Mucosa of descending colon (tissue), 3 donors: Measurements from ENCODE around the gene PLEKHA6. TPM values are rescaled to one million over a fixed set of nuclear protein-coding genes. Genes with fewer than 3 reads are reported as not detected.

Source experiments
- ATAC-seq: fragments of 200-7000 bp; cut with Tn5 transposase; one replicate; pipeline ENCODE4 v1.9.1; 2020; ENCODE audit warnings: mild to moderate bottlenecking, moderate library complexity
- DNase-seq, 3 donors: peaks; one replicate each; pipeline ENCODE4 v3.0.0-alpha.2; 2020
- H3K36me3 ChIP-seq: fragments of 200-600 bp; one replicate; pipeline ENCODE4 v1.8.0; 2021; ENCODE audit warnings: low read depth, mild to moderate bottlenecking
- H3K4me1 ChIP-seq: fragments of 200-600 bp; one replicate; pipeline ENCODE4 v1.8.0; 2021; ENCODE audit warnings: low read depth, mild to moderate bottlenecking
- H3K4me3 ChIP-seq: fragments of 200-600 bp; one replicate; pipeline ENCODE4 v1.8.0; 2021; ENCODE audit warnings: mild to moderate bottlenecking
- H3K9me3 ChIP-seq: fragments of 200-600 bp; one replicate; pipeline ENCODE4 v1.8.0; 2021; ENCODE audit warnings: mild to moderate bottlenecking
- intact Hi-C, 2 donors: fragments of 100-400 bp; cut with DNase I in 1 of 2; cut with micrococcal nuclease in 1 of 2; formaldehyde crosslinking; loops; one replicate each; pipeline versions ENCODE4 v1.11.0 to v1.11.1; 2022; cut with DNase I, micrococcal nuclease
- total RNA-seq, 3 donors: library from RNA; stranded (reverse); fragmentation: NEBNext Ultra II Directional in 2 of 3; extraction: Animal tissue kit (Norgen Biotek cat#: 25700) in 2 of 3; gene quantifications; one replicate each; pipeline versions ENCODE4 v1.2.1 to v1.2.4, GENCODE V29; 2021 to 2023
- TF ChIP-seq, protein P1 (sequence below): fragments of 200-600 bp; IDR thresholded peaks from one replicate; pipeline ENCODE4 v1.8.0; 2022; ENCODE audit warnings: antibody characterized with exemption, mild to moderate bottlenecking
- donor health status: DM: no; HTN: no; CAD: no; lungs with moderate emphysema.
- donor health status: DM: no; HTN: no; CAD: no.
- donor health status: DM: no; HTN: yes; CAD: no.

The PLEKHA6 gene
- total RNA-seq, 3 donors from 2014 or later = 82.4 to 154 (median 115) TPM

DNA sequence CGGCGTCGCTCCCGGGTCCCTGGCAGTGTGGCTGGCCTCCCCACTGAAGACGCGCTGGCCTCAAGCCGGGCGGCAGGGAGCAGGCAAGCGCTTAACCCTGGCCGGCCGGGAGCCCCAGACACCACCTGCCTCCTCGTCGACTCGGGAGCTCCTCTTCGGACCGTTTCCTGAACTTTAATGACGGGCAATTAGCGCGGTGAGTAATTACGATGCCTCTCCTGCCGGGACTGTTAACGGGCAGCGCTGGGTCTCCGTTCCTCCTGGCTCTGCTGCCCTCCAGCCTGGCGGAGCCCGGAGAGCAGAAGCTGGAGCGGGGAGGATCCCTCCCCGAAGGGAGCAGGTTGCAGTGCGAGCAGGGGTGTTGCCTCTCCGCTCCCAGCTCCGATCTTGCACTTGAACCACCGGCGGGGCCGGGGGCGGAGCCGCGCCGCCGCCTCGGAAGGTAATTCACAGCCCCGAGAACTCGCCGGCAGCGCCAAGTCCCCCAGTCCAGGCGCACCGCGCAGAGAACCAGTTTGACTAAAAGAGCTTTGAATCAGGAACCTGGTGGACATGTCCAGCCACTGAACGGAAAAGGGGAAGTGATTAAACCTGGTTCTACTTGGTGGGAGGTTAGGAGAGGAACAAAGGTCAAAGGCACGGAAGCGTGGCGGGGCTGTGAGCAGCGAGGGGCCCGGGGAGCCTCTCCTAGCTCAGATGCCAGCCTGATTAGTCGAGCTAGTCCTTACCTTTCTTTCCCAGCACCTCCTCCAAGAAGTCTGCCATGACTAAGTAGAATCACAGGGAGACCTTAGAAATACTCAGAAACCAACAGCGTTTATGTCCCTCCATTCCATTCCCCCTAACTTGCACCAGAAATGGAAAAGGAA lies 18.3 kb upstream of the PLEKHA6 start:
- Histone ChIP-seq H3K4me3 (peak overlapping the region; percentile 37), H3K4me1 (peaks cover 17% of the 10 kb centered on the region), H3K36me3 (no peaks in the 10 kb centered on the region), H3K9me3 (no peaks in the 10 kb centered on the region)
- intact Hi-C loops = no loop called here
- DNase-seq (peak; percentile 80 to 88 (median 83)), ATAC-seq (peak; percentile 66)
- TF ChIP-seq, protein P1, sequence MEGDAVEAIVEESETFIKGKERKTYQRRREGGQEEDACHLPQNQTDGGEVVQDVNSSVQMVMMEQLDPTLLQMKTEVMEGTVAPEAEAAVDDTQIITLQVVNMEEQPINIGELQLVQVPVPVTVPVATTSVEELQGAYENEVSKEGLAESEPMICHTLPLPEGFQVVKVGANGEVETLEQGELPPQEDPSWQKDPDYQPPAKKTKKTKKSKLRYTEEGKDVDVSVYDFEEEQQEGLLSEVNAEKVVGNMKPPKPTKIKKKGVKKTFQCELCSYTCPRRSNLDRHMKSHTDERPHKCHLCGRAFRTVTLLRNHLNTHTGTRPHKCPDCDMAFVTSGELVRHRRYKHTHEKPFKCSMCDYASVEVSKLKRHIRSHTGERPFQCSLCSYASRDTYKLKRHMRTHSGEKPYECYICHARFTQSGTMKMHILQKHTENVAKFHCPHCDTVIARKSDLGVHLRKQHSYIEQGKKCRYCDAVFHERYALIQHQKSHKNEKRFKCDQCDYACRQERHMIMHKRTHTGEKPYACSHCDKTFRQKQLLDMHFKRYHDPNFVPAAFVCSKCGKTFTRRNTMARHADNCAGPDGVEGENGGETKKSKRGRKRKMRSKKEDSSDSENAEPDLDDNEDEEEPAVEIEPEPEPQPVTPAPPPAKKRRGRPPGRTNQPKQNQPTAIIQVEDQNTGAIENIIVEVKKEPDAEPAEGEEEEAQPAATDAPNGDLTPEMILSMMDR = no peak

DNA sequence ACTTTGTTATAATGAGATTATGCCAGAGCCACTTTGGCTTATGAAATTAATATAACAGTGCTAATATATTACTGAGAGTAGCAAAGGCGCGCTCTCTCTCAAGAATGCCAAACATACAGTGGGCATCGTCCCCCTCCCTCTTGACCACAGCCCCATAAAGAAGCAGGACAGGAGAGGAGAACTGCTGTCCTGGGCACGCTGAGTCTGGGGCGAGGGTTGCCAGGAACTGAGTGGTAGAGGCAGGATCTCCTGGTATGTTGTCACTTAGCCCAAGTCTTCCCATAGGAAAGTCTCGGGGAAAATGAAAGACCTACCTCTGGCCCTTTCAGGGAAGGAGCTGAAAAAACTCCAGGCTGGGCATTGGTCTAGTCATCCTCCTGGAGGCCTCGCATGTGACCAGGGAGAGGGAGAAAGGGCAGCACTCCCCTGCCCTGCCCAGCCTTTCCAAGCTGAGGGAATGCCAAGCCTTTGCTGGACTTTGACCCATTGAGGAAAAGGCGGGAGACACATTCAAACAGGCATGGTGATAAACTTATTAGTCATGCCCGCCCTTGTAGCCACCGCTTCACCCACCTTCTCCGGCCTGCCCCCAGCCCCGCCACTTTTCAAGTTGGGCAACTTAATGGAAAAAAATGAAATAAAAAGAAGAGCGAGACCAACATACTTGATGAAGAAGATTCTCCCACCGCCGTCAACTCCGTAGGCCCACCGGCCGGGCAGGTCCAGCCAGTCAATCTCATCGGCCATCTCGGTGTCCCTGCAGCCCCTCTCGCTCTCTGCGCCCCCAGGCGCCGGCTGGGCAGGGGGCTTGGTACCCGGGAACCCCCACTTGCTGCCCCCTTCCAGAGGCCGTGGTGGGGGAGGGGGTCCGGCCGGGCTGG lies 17.4 kb upstream of the PLEKHA6 start:
- Histone ChIP-seq H3K9me3 (no peaks in the 10 kb centered on the region), H3K4me3 (peak overlapping the region; percentile 37), H3K4me1 (peaks cover 17% of the 10 kb centered on the region), H3K36me3 (no peaks in the 10 kb centered on the region)
- ATAC-seq (peak; percentile 89), DNase-seq (peak; percentile 81 to 93 (median 87))
- intact Hi-C loops = no loop called here
- TF ChIP-seq, protein P1 = no peak

DNA sequence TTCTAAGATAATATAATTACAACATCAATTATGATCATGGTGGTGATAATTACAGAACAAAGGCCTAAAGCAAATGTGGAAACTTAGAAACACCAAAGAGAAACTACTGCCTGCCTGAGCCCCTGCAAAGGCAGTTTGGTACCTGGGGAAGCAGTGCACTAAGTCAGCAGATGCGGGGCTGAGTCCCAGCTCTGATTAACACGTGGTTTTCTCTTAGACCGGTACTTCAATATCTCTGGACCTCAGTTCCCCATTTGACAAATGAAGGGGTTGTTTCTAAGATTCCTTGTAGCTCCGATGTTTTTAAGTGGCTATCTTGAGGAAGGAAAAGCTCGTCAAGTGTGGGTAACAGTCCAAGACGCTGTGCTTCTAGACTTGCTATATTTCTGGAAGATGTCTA lies 16.7 kb upstream of the PLEKHA6 start:
- intact Hi-C loops = no loop called here
- H3K9me3 ChIP-seq = no peaks in the 10 kb centered on the region
- no peak for ATAC-seq
- TF ChIP-seq, protein P1 = no peak
- H3K4me3 ChIP-seq = no peak overlapping the region
- DNase-seq = no peak
- peaks cover 17% of the 10 kb centered on the region for H3K4me1 ChIP-seq
- no peaks in the 10 kb centered on the region for H3K36me3 ChIP-seq

DNA sequence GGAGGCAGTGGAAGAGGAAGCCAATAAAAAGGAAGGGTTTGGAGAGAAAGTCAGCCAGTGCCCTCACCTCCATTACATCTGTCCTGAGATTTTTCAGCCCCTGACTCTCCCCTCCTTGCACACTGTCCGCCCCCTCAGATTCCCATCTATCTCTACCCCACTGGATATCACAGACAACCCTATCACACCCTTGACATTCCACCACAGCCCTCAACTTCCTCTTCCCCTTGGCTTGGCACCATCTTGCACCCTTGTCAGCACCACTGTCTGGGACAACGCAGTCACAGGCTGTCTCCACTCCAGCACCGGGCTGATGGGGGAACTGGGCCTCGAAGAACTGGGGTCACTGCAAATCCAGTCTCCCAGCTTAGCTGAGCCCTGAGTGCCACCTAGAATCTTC lies 14.2 kb upstream of the PLEKHA6 start:
- Histone ChIP-seq H3K9me3 (no peaks in the 10 kb centered on the region), H3K4me3 (no peak overlapping the region), H3K36me3 (no peaks in the 10 kb centered on the region), H3K4me1 (peaks cover 12% of the 10 kb centered on the region)
- TF ChIP-seq, protein P1 = no peak
- ATAC-seq (no peak), DNase-seq (no peak)
- intact Hi-C loops = no loop called here

DNA sequence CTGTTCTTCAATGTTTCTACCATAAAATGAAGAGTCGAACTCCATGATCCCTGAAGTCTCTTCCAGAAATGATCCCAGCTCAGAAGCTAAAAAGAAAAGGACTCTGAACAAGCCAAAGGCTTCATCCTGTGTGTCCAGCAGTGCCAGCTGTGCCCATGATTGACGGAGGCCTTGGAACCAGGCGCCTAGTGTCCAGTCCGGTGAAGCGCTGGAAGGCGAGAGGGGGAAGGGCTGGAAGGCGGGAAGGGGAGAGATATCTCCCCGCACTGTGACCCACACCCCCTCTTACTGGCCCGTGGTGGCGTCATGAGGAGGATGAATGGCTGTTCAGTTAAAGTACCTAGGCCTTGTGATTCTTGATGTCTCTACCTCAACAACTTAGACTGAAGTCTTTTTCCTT lies 10.4 kb upstream of the PLEKHA6 start:
- TF ChIP-seq, protein P1 = no peak
- Histone ChIP-seq H3K36me3 (no peaks in the 10 kb centered on the region), H3K4me3 (no peak overlapping the region), H3K4me1 (no peaks in the 10 kb centered on the region), H3K9me3 (no peaks in the 10 kb centered on the region)
- ATAC-seq (no peak), DNase-seq (no peak)
- intact Hi-C loops = no loop called here
